Sigmoid colon (tissue), 7 donors: ENCODE measurements around the gene TBX3. TPM values are rescaled to one million over a fixed set of nuclear protein-coding genes. Genes with fewer than 3 reads are reported as not detected.
A peak's percentile ranks its signal among the peaks of the same experiment; 100 is the strongest.

Experiments
- DNase-seq: peaks from one replicate; pipeline ENCODE4 v3.0.0-alpha.2; 2019
- H3K27ac ChIP-seq, 4 donors: fragments of 200-600 bp; sonication (generic); one replicate each; pipeline ENCODE4 v1.5.1; 2016 to 2019; ENCODE audit warnings: mild to moderate bottlenecking in 1 of 4
- H3K27me3 ChIP-seq, 3 donors: fragments of 200-600 bp; sonication (generic); one replicate each; pipeline ENCODE4 v1.5.1; 2019; ENCODE audit warnings: mild to moderate bottlenecking in 1 of 3
- H3K36me3 ChIP-seq, 4 donors: fragments of 200-600 bp; sonication (generic); one replicate each; pipeline ENCODE4 v1.5.1; 2016 to 2019
- H3K4me1 ChIP-seq, 4 donors: fragments of 200-600 bp; sonication (generic); one replicate each; pipeline ENCODE4 v1.5.1; 2017 to 2019
- H3K4me3 ChIP-seq, 4 donors: fragments of 200-600 bp; sonication (generic); one replicate each; pipeline ENCODE4 v1.5.1; 2017 to 2019; ENCODE audit warnings: mild to moderate bottlenecking in 2 of 4, moderate library complexity in 1 of 4
- H3K9me3 ChIP-seq, 4 donors: fragments of 200-600 bp in 3 of 4; sonication (generic) in 3 of 4; one replicate each; pipeline versions ENCODE4 v1.5.1 to v1.6.1; 2013 to 2019
- CTCF ChIP-seq, 4 experiments: fragments of 450-650 bp in 3 of 4; fragments of 200-600 bp in 1 of 4; IDR thresholded peaks; one replicate each; pipeline ENCODE4 v1.5.1; 2016 to 2019; ENCODE audit warnings: antibody characterized with exemption in 4 of 4, mild to moderate bottlenecking in 3 of 4, moderate library complexity in 2 of 4
- EP300 ChIP-seq, 4 donors: sonication (generic); formaldehyde crosslinking; IDR thresholded peaks; one replicate each; pipeline ENCODE4 v1.6.1; 2017; ENCODE audit warnings: antibody characterized with exemption in 4 of 4
- POLR2A ChIP-seq, 2 donors: fragments of 450-650 bp; IDR thresholded peaks; one replicate each; pipeline ENCODE4 v1.6.1; 2016; ENCODE audit warnings: antibody characterized with exemption in 2 of 2, mild to moderate bottlenecking in 2 of 2, moderate library complexity in 2 of 2
- POLR2AphosphoS5 ChIP-seq, 4 donors: sonication (generic); formaldehyde crosslinking; IDR thresholded peaks; one replicate each; pipeline ENCODE4 v1.6.1; 2017; ENCODE audit warnings: antibody characterized with exemption in 4 of 4
- WGBS, 2 donors: extraction: QIAGEN DNeasy Blood & Tissue Kit; methylation state at CpG; one replicate each; pipeline ENCODE4 v1.1.7; 2013; 5-methylcytosine and 5-hydroxymethylcytosine counted together
- intact Hi-C: fragments of 100-400 bp; cut with DNase I; formaldehyde crosslinking; loops from one replicate; pipeline ENCODE4 v1.15.1; 2023
- polyA plus RNA-seq, 3 donors: library from polyadenylated mRNA; stranded (reverse); fragments of 200-250 nt; gene quantifications; one replicate each; pipeline ENCODE4 v1.2.3, GENCODE V29; 2013
- total RNA-seq, 4 donors: library from RNA; depleted of rRNA; stranded (reverse); fragments of >200 nt; gene quantifications; one replicate each; pipeline ENCODE4 v1.1.0, GENCODE V29; 2016
- donor health status: healthy with polysubstance abuse.
- donor health status: Bipolar disorder and iron deficiency.
- donor health status: healthy.

The TBX3 gene
- total and polyA plus RNA-seq, 7 donors, result 2.3 to 9.7 (median 6.2) TPM

GRCh38 chr12:114701553-114701952 lies 17.6 kb upstream of the TBX3 start:
- Histone ChIP-seq H3K36me3 (no peaks in the 10 kb centered on the region), H3K27me3 (peaks cover 34 to 84% (median 60%) of the 10 kb centered on the region in 3 donors), H3K9me3 (no peaks in the 10 kb centered on the region), H3K4me3 (no peak overlapping the region), H3K4me1 (peaks cover 0 to 18% (median 13%) of the 10 kb centered on the region in 4 donors), H3K27ac (no peak overlapping the region)
- no peak for DNase-seq
- intact Hi-C loops, result no loop called here
- WGBS, 2 donors, result 38 to 79% methylated on average over 1 of the region's 1 CpG
- TF ChIP-seq CTCF (IDR thresholded peaks at IDR 0.05), result no peak
- no peak for TF ChIP-seq EP300 (IDR thresholded peaks at IDR 0.05)
- no peak for TF ChIP-seq POLR2A (IDR thresholded peaks at IDR 0.05)
- TF ChIP-seq POLR2AphosphoS5 (IDR thresholded peaks at IDR 0.05), result no peak

- Histone ChIP-seq H3K4me3 (no peak overlapping the region), H3K9me3 (no peaks in the 10 kb centered on the region), H3K27me3 (peaks cover 39 to 89% (median 65%) of the 10 kb centered on the region in 3 donors), H3K36me3 (no peaks in the 10 kb centered on the region), H3K4me1 (peaks cover 0 to 18% (median 13%) of the 10 kb centered on the region in 4 donors), H3K27ac (no peak overlapping the region)
- TF ChIP-seq POLR2AphosphoS5 (IDR thresholded peaks at IDR 0.05), result no peak
- no peak for TF ChIP-seq EP300 (IDR thresholded peaks at IDR 0.05)
- TF ChIP-seq CTCF (IDR thresholded peaks at IDR 0.05), result no peak
- no peak for TF ChIP-seq POLR2A (IDR thresholded peaks at IDR 0.05)
- intact Hi-C loops, result no loop called here
- 35 to 84% methylated on average over 3 of the region's 3 CpGs for WGBS, 2 donors
- no peak for DNase-seq
Measured at GRCh38 chr12:114701104-114701414, 17.1 kb upstream of the TBX3 start.

GRCh38 chr12:114700392-114701103 lies 16.6 kb upstream of the TBX3 start:
- intact Hi-C loops, result no loop called here
- Histone ChIP-seq H3K4me1 (peaks cover 0 to 18% (median 13%) of the 10 kb centered on the region in 4 donors), H3K9me3 (no peaks in the 10 kb centered on the region), H3K27ac (no peak overlapping the region), H3K27me3 (peaks cover 44 to 93% (median 70%) of the 10 kb centered on the region in 3 donors), H3K4me3 (no peak overlapping the region), H3K36me3 (no peaks in the 10 kb centered on the region)
- 29 to 76% methylated on average over 33 of the region's 33 CpGs for WGBS, 2 donors
- TF ChIP-seq CTCF (IDR thresholded peaks at IDR 0.05), result no peak
- TF ChIP-seq POLR2AphosphoS5 (IDR thresholded peaks at IDR 0.05), result no peak
- no peak for TF ChIP-seq POLR2A (IDR thresholded peaks at IDR 0.05)
- no peak for TF ChIP-seq EP300 (IDR thresholded peaks at IDR 0.05)
- DNase-seq, result no peak

GRCh38 chr12:114698566-114699163 lies 14.7 kb upstream of the TBX3 start:
- intact Hi-C loops, result no loop called here
- Histone ChIP-seq H3K36me3 (no peaks in the 10 kb centered on the region), H3K27ac (no peak overlapping the region), H3K9me3 (no peaks in the 10 kb centered on the region), H3K27me3 (peaks cover 51 to 98% (median 89%) of the 10 kb centered on the region in 3 donors), H3K4me1 (peaks cover 0 to 11% (median 6%) of the 10 kb centered on the region in 4 donors), H3K4me3 (peak overlapping the region in 2 of 4 donors; percentile 3 to 18)
- 15 to 17% methylated on average over 6 of the region's 6 CpGs for WGBS, 2 donors
- no peak for TF ChIP-seq EP300 (IDR thresholded peaks at IDR 0.05)
- no peak for TF ChIP-seq POLR2A (IDR thresholded peaks at IDR 0.05)
- TF ChIP-seq POLR2AphosphoS5 (IDR thresholded peaks at IDR 0.05), result no peak
- TF ChIP-seq CTCF (IDR thresholded peaks at IDR 0.05), result no peak
- DNase-seq, result no peak
